ENCODE data around the gene NECTIN1.

The NECTIN1 gene

DNA sequence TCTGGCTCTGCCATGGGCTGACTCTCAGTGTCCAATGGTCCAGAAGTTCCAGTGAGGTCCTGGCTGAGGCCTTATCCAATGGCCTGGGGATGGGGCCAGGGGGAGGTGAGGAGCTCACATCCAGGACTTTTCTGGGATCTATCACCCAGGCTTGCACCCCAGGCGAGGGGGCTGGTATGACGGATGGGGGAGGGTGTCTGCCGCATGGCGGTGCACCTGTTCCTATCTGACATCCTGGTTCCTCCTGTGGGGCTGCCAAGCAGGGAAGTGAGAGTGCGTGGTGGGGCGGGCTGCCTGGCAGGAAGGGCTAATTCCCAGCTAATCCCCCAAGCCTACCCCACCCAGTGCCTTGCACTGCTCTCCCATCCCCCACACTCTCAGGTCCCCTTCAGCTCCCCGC is 102.1 kb downstream of the NECTIN1 start:
- Histone ChIP-seq H3K27me3 (ENCODE audit: control insufficient read depth in 1 of 2, insufficient read depth in 2 of 2, low read length in 2 of 2) (peaks cover 0 to 4% of the 10 kb centered on the region in 2 donors), H3K36me3 (ENCODE audit: insufficient read depth, low read length) (no peaks in the 10 kb centered on the region), H3K4me3 (ENCODE audit: low read depth in 1 of 2, low read length in 2 of 2) (no peak overlapping the region), H3K9ac (ENCODE audit: low read length) (no peak overlapping the region), H3K9me3 (ENCODE audit: low read length) (no peaks in the 10 kb centered on the region), H3K27ac (ENCODE audit: low read depth, low read length) (no peak overlapping the region), H3K4me1 (ENCODE audit: insufficient read depth, low read length) (no peaks in the 10 kb centered on the region)

DNA sequence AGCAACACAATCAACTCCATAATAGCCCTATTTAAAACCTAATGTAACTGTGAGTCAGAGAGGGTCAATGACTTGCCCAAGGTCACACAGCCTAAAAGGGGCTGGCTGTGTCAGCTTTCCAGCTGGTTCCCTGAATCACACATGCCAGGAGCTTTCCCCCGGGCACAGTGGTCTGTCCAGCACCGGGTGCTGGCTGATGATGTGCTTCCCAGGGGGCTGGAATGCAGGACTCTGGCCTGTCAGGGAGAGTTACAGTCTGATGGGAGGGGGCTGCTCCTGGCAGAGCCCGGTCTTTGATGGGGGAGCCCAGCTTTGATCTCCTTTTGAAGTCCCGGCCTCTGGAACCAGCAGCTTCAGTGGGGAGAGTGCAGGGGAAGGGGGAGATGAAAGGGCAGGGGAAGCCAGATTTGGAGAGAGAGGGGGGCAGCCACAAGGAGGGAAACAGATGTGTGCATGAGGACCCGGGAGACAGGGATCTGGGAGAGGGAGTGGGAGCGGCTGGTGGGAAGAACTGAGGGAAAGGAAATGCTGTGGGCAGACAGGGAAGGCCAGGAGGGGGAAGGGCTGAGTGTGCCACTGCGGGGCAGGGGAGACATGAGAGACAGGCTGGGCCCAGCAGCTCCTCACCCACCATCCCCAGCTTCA is 102.7 kb downstream of the NECTIN1 start:
- Histone ChIP-seq H3K4me1 (ENCODE audit: insufficient read depth, low read length) (no peaks in the 10 kb centered on the region), H3K9me3 (ENCODE audit: low read length) (no peaks in the 10 kb centered on the region), H3K9ac (ENCODE audit: low read length) (no peak overlapping the region), H3K27me3 (ENCODE audit: control insufficient read depth in 1 of 2, insufficient read depth in 2 of 2, low read length in 2 of 2) (peaks cover 0 to 4% of the 10 kb centered on the region in 2 donors), H3K36me3 (ENCODE audit: insufficient read depth, low read length) (no peaks in the 10 kb centered on the region), H3K4me3 (ENCODE audit: low read depth in 1 of 2, low read length in 2 of 2) (no peak overlapping the region), H3K27ac (ENCODE audit: low read depth, low read length) (no peak overlapping the region)

DNA sequence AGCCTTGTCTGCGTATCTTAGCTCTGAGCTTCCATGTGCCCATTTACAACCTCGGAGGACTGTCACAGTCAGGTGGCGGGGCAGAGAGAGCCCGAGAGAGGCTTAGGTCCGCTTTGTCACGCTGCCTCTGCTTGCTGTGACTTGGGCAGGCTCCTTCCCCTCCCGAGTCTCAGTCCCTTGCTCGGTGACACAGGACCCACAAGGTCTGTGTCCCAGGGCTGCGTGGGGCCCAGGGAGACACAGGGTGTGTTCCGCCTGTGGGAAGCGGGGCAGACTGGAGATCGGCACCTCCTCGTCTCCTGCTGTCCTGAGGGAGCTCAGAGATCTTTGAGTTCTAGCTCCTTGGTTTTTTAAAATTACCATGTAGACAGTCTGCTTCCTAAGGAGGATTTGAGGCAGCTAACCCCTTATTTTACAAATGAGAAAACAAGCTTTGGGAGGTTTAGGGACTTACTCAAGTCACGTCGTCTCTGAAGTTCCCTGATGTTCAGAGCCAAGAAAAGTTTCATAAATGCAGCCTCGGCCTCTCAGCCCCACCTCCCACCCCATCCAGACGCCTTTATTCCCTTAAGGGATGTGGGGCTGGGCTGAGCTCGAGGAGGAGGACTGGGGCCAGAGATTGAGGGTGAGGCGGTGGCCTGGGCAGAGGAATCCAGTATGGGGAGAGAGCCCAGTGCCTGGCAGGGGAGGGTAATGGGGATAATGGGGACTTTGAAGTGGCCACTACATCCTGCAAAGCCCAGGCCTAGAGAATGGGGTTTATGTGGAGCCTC is 103.6 kb downstream of the NECTIN1 start:
- no peaks in the 10 kb centered on the region for H3K9me3 ChIP-seq (ENCODE audit: low read length)
- H3K4me3 ChIP-seq (ENCODE audit: low read depth in 1 of 2, low read length in 2 of 2): no peak overlapping the region
- H3K27me3 ChIP-seq (ENCODE audit: control insufficient read depth in 1 of 2, insufficient read depth in 2 of 2, low read length in 2 of 2): peaks cover 0 to 4% of the 10 kb centered on the region in 2 donors
- H3K36me3 ChIP-seq (ENCODE audit: insufficient read depth, low read length): no peaks in the 10 kb centered on the region
- no peaks in the 10 kb centered on the region for H3K4me1 ChIP-seq (ENCODE audit: insufficient read depth, low read length)
- no peak overlapping the region for H3K9ac ChIP-seq (ENCODE audit: low read length)
- no peak overlapping the region for H3K27ac ChIP-seq (ENCODE audit: low read depth, low read length)

DNA sequence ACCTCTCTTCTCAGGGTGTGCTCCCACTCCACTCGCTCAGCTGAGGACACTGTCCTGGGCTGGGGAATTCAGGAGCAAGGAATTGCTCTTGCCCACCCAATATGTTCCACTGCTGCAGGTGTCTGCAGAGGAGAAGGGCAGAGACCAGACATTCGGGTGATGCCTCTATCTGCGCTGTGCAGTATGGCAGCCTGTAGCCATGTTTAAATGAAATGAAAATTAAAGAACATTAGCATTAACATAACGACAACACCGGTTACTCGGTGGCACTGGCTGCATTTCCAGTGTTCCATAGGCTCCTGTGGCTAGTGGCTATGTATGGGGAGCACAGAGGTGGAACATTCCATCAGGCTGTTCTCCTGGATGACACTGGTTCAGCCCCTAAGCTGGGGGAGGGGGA is 104.4 kb downstream of the NECTIN1 start:
- H3K4me1 ChIP-seq (ENCODE audit: insufficient read depth, low read length): no peaks in the 10 kb centered on the region
- H3K27me3 ChIP-seq (ENCODE audit: control insufficient read depth in 1 of 2, insufficient read depth in 2 of 2, low read length in 2 of 2): peaks cover 0 to 4% of the 10 kb centered on the region in 2 donors
- no peaks in the 10 kb centered on the region for H3K36me3 ChIP-seq (ENCODE audit: insufficient read depth, low read length)

DNA sequence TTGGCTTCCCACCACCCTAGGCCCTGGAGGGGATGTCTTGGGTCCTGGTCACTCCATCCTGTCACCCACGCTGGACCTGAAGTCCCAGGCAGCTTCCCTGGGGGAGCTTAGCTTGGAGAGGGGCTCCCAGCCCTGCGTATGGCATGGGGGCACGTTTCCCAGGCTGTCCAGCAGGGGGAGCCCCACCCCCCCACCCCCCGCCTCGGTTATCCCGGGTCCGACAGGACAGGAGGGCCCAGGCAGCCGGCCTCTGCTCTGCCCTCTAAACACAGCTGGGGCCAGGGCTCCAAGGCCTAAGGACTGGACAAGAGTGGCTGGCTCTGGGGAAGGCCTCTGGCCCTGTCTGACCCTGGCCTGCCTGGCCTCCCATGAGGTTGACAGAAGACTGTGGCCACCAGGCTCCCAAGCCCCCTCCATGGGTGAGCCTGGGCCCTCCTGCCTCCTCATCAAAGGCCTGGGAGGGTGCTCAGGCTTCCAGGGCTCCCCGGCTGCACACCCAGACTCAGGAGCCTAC is 104.8 kb downstream of the NECTIN1 start:
- Histone ChIP-seq H3K9me3 (ENCODE audit: low read length) (no peaks in the 10 kb centered on the region), H3K4me3 (ENCODE audit: low read depth in 1 of 2, low read length in 2 of 2) (no peak overlapping the region), H3K36me3 (ENCODE audit: insufficient read depth, low read length) (no peaks in the 10 kb centered on the region), H3K27ac (ENCODE audit: low read depth, low read length) (no peak overlapping the region), H3K4me1 (ENCODE audit: insufficient read depth, low read length) (no peaks in the 10 kb centered on the region), H3K9ac (ENCODE audit: low read length) (no peak overlapping the region), H3K27me3 (ENCODE audit: control insufficient read depth in 1 of 2, insufficient read depth in 2 of 2, low read length in 2 of 2) (peaks cover 0 to 4% of the 10 kb centered on the region in 2 donors)

More for the DNA sequence above, 104.4 kb downstream of the NECTIN1 start:
- H3K9me3 ChIP-seq (ENCODE audit: low read length): no peaks in the 10 kb centered on the region
- no peak overlapping the region for H3K27ac ChIP-seq (ENCODE audit: low read depth, low read length)
- no peak overlapping the region for H3K9ac ChIP-seq (ENCODE audit: low read length)
- H3K4me3 ChIP-seq (ENCODE audit: low read depth in 1 of 2, low read length in 2 of 2): no peak overlapping the region

DNA sequence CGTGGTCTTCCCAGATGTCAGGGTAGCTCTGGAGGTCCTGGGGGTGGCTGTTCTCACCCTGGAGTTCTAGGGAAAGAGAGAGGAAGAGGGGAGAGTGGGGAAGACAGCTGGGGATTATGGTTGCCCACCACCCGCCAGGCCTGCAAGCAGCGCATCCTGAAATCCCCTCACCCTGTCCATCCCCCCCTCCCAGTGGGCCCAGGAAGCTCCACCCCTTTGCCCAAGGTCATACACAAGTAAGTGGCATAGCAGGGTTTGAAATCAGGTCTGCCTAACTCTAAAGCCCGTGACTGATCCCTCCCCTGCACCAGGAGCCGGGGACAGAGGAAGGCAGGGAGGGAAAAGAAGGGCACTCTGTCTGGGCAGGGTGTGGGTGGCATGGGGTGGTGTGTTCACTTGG is 105.3 kb downstream of the NECTIN1 start:
- H3K4me1 ChIP-seq (ENCODE audit: insufficient read depth, low read length): no peaks in the 10 kb centered on the region
- peaks cover 0 to 4% of the 10 kb centered on the region in 2 donors for H3K27me3 ChIP-seq (ENCODE audit: control insufficient read depth in 1 of 2, insufficient read depth in 2 of 2, low read length in 2 of 2)
- H3K36me3 ChIP-seq (ENCODE audit: insufficient read depth, low read length): no peaks in the 10 kb centered on the region
- no peaks in the 10 kb centered on the region for H3K9me3 ChIP-seq (ENCODE audit: low read length)
- no peak overlapping the region for H3K4me3 ChIP-seq (ENCODE audit: low read depth in 1 of 2, low read length in 2 of 2)
- H3K27ac ChIP-seq (ENCODE audit: low read depth, low read length): no peak overlapping the region
- no peak overlapping the region for H3K9ac ChIP-seq (ENCODE audit: low read length)

DNA sequence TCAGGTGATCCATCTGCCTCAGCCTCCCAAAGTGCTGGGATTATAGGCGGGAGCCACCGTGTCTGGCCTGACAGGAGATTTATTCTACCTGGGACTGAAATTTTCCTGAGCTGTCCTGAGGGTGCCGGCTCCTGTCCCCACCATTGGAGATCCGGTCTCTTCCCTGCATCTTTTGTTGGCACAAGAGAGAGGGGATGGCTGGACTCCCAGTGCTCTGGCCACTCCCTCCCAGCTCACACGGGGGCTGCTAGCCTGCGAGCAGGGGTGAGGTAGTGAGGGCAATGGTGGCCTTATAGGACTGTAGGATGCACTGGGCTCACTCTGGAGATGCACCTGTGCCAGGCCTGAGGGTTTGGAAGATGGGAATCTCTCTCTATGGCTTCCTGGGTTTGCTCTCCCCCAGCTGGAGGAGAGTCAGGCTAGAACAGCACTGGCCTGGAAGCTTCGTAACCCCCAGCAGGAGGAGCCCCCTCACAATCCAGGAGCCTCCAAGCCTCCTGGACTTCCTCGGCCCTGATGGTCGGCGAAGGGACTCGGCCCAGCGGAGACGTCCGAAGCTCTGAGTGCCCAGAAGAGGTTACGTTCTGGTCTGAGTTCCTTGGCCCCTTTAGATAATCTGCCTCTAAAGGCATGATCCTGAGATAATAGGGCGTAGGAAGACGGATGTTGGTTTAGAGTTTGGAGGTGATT is 106.4 kb downstream of the NECTIN1 start:
- Histone ChIP-seq H3K36me3 (ENCODE audit: insufficient read depth, low read length) (no peaks in the 10 kb centered on the region), H3K4me3 (ENCODE audit: low read depth in 1 of 2, low read length in 2 of 2) (no peak overlapping the region), H3K27ac (ENCODE audit: low read depth, low read length) (no peak overlapping the region), H3K27me3 (ENCODE audit: control insufficient read depth in 1 of 2, insufficient read depth in 2 of 2, low read length in 2 of 2) (peaks cover 0 to 4% of the 10 kb centered on the region in 2 donors), H3K4me1 (ENCODE audit: insufficient read depth, low read length) (no peaks in the 10 kb centered on the region), H3K9ac (ENCODE audit: low read length) (no peak overlapping the region), H3K9me3 (ENCODE audit: low read length) (no peaks in the 10 kb centered on the region)

DNA sequence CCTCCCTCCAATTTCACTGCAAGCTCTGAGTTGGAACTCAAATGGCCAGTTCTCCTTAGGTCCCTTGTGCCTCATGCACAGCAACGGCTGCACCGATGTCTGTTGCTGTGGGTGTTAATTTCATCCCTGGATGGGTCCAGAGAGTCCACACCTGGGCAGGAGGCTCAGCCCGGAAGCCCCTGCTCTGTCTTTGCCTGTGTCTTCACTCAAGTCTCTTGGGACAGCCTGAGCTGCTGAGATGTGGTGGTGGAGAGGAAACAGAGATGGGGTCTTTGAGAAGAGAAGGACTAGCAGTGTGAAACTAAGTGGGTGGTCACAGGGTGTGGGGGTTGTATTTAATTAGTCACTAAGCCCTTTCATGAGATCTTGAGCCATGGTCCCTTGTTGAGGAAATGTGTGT is 109.3 kb downstream of the NECTIN1 start:
- H3K27me3 ChIP-seq (ENCODE audit: control insufficient read depth in 1 of 2, insufficient read depth in 2 of 2, low read length in 2 of 2): no peaks in the 10 kb centered on the region
- no peak overlapping the region for H3K4me3 ChIP-seq (ENCODE audit: low read depth in 1 of 2, low read length in 2 of 2)
- H3K36me3 ChIP-seq (ENCODE audit: insufficient read depth, low read length): no peaks in the 10 kb centered on the region
- no peak overlapping the region for H3K9ac ChIP-seq (ENCODE audit: low read length)
- H3K27ac ChIP-seq (ENCODE audit: low read depth, low read length): no peak overlapping the region
- no peaks in the 10 kb centered on the region for H3K9me3 ChIP-seq (ENCODE audit: low read length)
- H3K4me1 ChIP-seq (ENCODE audit: insufficient read depth, low read length): no peaks in the 10 kb centered on the region

DNA sequence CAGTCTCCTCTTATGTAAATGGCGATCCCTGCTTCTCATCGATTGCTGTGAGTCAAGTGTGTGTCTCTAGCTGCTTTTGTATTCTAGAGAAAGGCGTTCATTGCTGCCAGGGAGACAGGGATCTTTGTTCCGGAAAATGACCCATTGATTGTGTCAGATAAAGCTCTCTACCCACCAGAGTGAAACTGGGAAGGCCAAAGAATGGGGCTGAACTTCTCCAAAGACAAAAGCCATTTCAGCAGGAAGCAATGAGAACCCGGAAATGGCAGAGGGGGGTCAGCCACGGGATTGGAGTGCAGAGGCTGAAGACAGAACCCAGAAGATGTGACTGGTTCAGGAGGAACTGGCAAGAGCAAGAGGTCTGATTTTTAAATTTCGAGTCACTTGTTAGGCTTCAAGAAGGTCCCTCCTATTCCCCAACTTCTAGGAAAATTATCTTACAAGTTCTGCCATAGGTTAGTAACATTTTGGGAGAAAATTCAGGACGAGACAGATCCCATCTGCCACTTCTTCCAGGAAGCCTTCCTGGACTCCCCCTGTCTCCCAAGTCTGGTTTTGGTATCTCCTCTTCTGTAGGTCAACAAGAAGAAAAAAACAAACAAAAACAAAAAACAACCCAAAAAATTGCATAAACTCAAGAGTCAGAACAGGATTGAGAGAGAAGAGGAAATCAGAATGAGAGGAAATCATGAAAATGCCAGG is 110.6 kb downstream of the NECTIN1 start:
- H3K27ac ChIP-seq (ENCODE audit: low read depth, low read length): no peak overlapping the region
- no peak overlapping the region for H3K9ac ChIP-seq (ENCODE audit: low read length)
- H3K9me3 ChIP-seq (ENCODE audit: low read length): no peaks in the 10 kb centered on the region
- H3K4me1 ChIP-seq (ENCODE audit: insufficient read depth, low read length): no peaks in the 10 kb centered on the region
- no peaks in the 10 kb centered on the region for H3K36me3 ChIP-seq (ENCODE audit: insufficient read depth, low read length)
- H3K27me3 ChIP-seq (ENCODE audit: control insufficient read depth in 1 of 2, insufficient read depth in 2 of 2, low read length in 2 of 2): no peaks in the 10 kb centered on the region
- no peak overlapping the region for H3K4me3 ChIP-seq (ENCODE audit: low read depth in 1 of 2, low read length in 2 of 2)

DNA sequence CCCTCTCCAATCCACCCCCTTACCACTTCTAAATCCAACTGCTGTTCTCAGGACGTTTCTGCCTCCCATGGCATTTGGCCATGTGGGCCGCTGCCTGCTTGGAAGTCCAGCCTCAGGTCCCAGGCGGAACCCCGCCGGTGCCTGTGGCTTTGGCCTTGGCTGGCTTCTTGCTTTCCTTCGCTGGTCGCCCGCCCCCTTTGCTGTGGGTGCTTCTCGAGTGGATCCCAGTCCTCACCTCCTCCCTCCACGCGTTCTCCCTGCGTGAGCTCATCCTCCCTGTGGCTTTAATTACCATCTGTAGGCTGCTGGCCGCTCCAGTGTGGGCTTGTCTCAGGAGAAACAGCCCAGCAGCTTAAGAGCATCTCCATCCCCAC is 111.7 kb downstream of the NECTIN1 start:
- Histone ChIP-seq H3K9ac (ENCODE audit: low read length) (no peak overlapping the region), H3K9me3 (ENCODE audit: low read length) (no peaks in the 10 kb centered on the region), H3K36me3 (ENCODE audit: insufficient read depth, low read length) (no peaks in the 10 kb centered on the region), H3K27me3 (ENCODE audit: control insufficient read depth in 1 of 2, insufficient read depth in 2 of 2, low read length in 2 of 2) (no peaks in the 10 kb centered on the region), H3K27ac (ENCODE audit: low read depth, low read length) (no peak overlapping the region), H3K4me3 (ENCODE audit: low read depth in 1 of 2, low read length in 2 of 2) (no peak overlapping the region), H3K4me1 (ENCODE audit: insufficient read depth, low read length) (no peaks in the 10 kb centered on the region)

Data from muscle layer of colon (tissue), 2 donors.